Measurements from ENCODE around the gene NR4A1.

GRCh38 chr12:52078276-52078675, 27.0 kb downstream of the NR4A1 start:
- TF ChIP-seq REST (IDR thresholded peaks at IDR 0.05; ENCODE audit: borderline replicate concordance) = no peak
- no peak for TF ChIP-seq CTCF (IDR thresholded peaks at IDR 0.05; ENCODE audit: poor library complexity, severe bottlenecking)
- TF ChIP-seq RAD21 (conservative IDR thresholded peaks at IDR 0.05) = no peak
- TF ChIP-seq POLR2AphosphoS5 (IDR thresholded peaks at IDR 0.05) = no peak
- TF ChIP-seq SMC3 (conservative IDR thresholded peaks at IDR 0.05; ENCODE audit: poor library complexity) = no peak
- TF ChIP-seq EP300 (conservative IDR thresholded peaks at IDR 0.05; ENCODE audit: poor library complexity, severe bottlenecking) = no peak
- no peak for TF ChIP-seq TAF1 (IDR thresholded peaks at IDR 0.05; ENCODE audit: low read depth)

Measured in neural cell (in vitro differentiated cells).